PC-3 (cell line): ENCODE data around the gene ARHGAP26.

Experiments used
- EZH2 ChIP-seq: fragments of 300-600 bp; sonication (generic); IDR thresholded peaks from one replicate; pipeline ENCODE4 v1.6.1; 2017; ENCODE audit warnings: antibody characterized with exemption, mild to moderate bottlenecking, low read length; ENCODE audit not compliant: unreplicated experiment
- EZH2phosphoT487 ChIP-seq: fragments of 300-600 bp; sonication (generic); IDR thresholded peaks from 2 replicates; pipeline ENCODE4 v1.6.1; 2018; ENCODE audit warnings: mild to moderate bottlenecking, antibody characterized with exemption, low read length, borderline replicate concordance
- TF ChIP-seq, protein P1 (sequence below): fragments of 300-600 bp; sonication (generic); conservative IDR thresholded peaks from 2 replicates; pipeline ENCODE4 v1.5.1; 2017; ENCODE audit warnings: antibody characterized with exemption, low read depth, mild to moderate bottlenecking, low read length

DNA sequence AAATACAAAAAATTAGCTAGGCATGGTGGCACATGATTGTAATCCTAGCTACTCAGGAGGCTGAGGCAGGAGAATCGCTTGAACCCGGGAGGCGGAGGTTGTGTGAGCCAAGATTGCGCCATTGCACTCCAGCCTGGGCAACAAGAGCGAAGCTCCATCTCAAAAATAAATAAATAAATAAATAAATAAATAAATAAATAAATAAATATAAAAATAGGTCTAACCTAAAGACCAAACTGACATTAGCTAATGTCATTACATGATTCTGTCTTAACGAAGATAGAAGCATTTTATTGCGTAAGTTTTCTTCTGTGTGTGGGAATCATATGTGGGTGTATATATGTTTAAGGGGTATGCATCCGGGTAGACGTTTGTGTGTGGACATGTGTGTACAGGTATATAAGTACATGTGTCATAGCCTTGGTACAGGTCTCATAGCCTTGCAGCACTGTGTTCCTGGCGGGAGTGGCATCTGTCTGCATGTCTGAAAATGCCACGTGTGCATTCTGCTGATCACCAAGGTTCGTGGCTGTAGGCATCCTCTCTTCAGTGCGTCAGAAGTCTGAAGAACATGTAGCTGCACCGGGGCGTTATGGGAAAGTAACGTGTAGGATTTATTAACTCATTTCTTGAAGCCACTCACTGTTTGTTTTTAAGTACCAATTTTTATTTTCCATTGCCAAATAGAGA lies 335.2 kb downstream of the ARHGAP26 start:
- TF ChIP-seq, protein P1, sequence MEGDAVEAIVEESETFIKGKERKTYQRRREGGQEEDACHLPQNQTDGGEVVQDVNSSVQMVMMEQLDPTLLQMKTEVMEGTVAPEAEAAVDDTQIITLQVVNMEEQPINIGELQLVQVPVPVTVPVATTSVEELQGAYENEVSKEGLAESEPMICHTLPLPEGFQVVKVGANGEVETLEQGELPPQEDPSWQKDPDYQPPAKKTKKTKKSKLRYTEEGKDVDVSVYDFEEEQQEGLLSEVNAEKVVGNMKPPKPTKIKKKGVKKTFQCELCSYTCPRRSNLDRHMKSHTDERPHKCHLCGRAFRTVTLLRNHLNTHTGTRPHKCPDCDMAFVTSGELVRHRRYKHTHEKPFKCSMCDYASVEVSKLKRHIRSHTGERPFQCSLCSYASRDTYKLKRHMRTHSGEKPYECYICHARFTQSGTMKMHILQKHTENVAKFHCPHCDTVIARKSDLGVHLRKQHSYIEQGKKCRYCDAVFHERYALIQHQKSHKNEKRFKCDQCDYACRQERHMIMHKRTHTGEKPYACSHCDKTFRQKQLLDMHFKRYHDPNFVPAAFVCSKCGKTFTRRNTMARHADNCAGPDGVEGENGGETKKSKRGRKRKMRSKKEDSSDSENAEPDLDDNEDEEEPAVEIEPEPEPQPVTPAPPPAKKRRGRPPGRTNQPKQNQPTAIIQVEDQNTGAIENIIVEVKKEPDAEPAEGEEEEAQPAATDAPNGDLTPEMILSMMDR = no peak
- no peak for TF ChIP-seq EZH2
- TF ChIP-seq EZH2phosphoT487 = no peak
